Progenitor cell of endocrine pancreas (in vitro differentiated cells): Measurements from ENCODE around the gene WDR31. TPM values are rescaled to one million over a fixed set of nuclear protein-coding genes. Genes with fewer than 3 reads are reported as not detected.

Experiments used
- DNase-seq: peaks from one replicate; pipeline ENCODE4 v3.0.0; 2021; ENCODE audit warnings: low spot score; ENCODE audit not compliant: unreplicated experiment
- H3K27ac Mint-ChIP-seq: 2 replicates; pipeline ENCODE4 v1.8.0; 2021; ENCODE audit warnings: mild to moderate bottlenecking, moderate library complexity, mixed read lengths
- H3K27me3 Mint-ChIP-seq: 2 replicates; pipeline ENCODE4 v1.8.0; 2021; ENCODE audit warnings: mixed read lengths
- H3K36me3 Mint-ChIP-seq: 2 replicates; pipeline ENCODE4 v1.8.0; 2022; ENCODE audit warnings: mixed read lengths; ENCODE audit not compliant: insufficient read depth
- H3K4me1 Mint-ChIP-seq: 2 replicates; pipeline ENCODE4 v1.8.0; 2021; ENCODE audit warnings: low read depth, mixed read lengths
- H3K4me3 Mint-ChIP-seq: 2 replicates; pipeline ENCODE4 v1.8.0; 2021; ENCODE audit warnings: low read depth, mild to moderate bottlenecking, moderate library complexity, mixed read lengths
- H3K9me3 Mint-ChIP-seq: 2 replicates; pipeline ENCODE4 v1.8.0; 2021; ENCODE audit warnings: low read depth, mixed read lengths
- total RNA-seq: library from RNA; stranded (reverse); gene quantifications from 2 replicates; pipeline ENCODE4 v1.2.1, GENCODE V29; 2021
- TF ChIP-seq, protein P1 (sequence below): fragments of 200-600 bp; sonication (generic); IDR thresholded peaks from one replicate; pipeline ENCODE4 v1.5.0; 2021; ENCODE audit warnings: antibody characterized with exemption, mild to moderate bottlenecking; ENCODE audit not compliant: unreplicated experiment

The WDR31 gene
- total RNA-seq, 1 donor from 2014 or later = 5.7 TPM

DNA sequence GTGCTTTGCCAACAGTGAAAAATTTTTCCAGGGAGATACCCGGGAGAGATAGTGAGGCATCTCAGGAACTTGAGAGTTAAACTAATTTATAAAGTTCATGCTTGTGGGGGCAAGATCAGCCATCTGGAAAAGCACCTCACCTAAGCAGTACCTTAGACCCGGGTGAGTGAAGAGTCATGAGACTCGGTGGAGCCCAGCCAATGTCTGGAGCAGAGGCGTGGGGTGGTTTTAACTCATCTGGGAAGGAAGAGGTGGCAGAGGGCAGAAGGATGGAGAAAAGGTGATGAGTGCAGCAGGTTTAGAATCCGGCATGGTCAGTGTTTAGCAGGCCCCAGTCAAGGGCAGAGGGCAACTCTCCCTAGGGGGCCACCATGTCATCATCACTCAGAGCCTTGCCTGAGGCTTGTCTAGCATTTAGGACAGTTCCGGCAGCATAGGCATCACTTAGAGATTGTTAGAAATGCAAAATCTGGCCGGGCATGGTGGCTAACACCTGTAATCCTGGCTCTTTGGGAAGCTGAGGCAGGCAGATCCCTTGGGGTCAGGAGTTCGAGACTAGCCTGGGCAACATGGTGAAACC, 32.6 kb downstream of the WDR31 start:
- H3K4me1 Mint-ChIP-seq = peaks cover 7% of the 10 kb centered on the region
- no peaks in the 10 kb centered on the region for H3K36me3 Mint-ChIP-seq
- H3K27ac Mint-ChIP-seq = no peak overlapping the region
- no peak for DNase-seq
- TF ChIP-seq, protein P1, sequence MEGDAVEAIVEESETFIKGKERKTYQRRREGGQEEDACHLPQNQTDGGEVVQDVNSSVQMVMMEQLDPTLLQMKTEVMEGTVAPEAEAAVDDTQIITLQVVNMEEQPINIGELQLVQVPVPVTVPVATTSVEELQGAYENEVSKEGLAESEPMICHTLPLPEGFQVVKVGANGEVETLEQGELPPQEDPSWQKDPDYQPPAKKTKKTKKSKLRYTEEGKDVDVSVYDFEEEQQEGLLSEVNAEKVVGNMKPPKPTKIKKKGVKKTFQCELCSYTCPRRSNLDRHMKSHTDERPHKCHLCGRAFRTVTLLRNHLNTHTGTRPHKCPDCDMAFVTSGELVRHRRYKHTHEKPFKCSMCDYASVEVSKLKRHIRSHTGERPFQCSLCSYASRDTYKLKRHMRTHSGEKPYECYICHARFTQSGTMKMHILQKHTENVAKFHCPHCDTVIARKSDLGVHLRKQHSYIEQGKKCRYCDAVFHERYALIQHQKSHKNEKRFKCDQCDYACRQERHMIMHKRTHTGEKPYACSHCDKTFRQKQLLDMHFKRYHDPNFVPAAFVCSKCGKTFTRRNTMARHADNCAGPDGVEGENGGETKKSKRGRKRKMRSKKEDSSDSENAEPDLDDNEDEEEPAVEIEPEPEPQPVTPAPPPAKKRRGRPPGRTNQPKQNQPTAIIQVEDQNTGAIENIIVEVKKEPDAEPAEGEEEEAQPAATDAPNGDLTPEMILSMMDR = no peak
- H3K27me3 Mint-ChIP-seq = no peaks in the 10 kb centered on the region
- H3K9me3 Mint-ChIP-seq = no peaks in the 10 kb centered on the region
- no peak overlapping the region for H3K4me3 Mint-ChIP-seq

DNA sequence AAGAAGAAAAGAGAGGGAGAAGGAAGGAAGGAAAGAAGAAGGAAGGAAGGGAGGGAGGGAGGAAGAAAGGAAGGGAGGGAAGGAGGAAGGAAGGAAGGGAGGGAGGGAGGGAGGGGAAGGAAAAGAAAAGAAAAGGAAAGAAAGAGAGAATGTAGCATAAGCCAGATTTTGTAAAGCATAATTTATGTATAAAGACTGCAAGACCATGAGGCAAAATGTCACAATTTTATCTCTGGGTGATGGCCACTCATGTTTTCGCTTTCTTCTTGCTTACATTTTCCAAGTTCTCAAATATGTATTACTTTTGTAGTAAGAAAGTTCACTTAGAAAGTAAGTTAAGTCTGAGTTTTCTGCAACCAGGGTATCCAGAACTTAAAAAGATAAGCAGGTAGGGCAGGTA, 33.5 kb downstream of the WDR31 start:
- H3K4me3 Mint-ChIP-seq = no peak overlapping the region

DNA sequence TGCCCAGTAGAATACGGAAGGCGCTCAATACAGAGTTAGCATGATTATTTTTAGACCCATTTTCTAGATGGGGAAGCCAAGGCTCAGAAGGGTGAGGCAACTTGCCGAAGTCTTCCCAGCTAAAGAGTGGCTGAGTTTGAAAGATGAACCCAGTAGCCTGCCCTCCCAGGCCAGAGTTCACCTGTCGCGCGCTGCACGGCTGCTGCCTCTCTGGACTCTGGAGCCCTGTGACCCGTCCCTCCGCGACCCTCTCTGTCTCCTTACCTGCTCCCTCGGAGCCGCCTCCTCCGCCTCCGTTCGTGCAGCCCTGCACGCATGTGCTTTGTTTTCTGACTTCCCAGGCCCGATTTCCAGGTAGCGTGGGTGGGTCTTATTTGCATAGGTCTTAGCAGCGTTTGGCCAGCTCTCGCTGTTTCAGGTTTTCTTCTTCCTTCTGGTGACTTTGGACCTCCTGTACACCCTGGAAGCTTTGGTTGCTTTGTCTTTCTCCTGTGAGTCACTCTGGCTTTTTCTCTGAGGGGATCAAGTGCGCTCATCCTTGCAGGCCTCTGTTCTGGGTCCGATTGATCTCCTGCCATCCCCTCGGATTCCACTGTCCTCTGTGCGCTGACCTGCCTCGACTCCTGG, 37.2 kb downstream of the WDR31 start, which contains the start of gene RNF183:
TSS of gene RNF183 (minus strand) at position 585 of the 627 bp plus-strand sequence. CDS start 5,192 bp downstream, outside the sequence.
- peak within 1 kb of the TSS; percentile 44 for H3K27ac Mint-ChIP-seq

More for the DNA sequence above, 33.5 kb downstream of the WDR31 start:
- no peak for DNase-seq
- no peaks in the 10 kb centered on the region for H3K9me3 Mint-ChIP-seq
- H3K27me3 Mint-ChIP-seq = peaks cover 3% of the 10 kb centered on the region
- TF ChIP-seq, protein P1 = no peak
- H3K36me3 Mint-ChIP-seq = no peaks in the 10 kb centered on the region
- H3K4me1 Mint-ChIP-seq = peaks cover 7% of the 10 kb centered on the region
- H3K27ac Mint-ChIP-seq = no peak overlapping the region

DNA sequence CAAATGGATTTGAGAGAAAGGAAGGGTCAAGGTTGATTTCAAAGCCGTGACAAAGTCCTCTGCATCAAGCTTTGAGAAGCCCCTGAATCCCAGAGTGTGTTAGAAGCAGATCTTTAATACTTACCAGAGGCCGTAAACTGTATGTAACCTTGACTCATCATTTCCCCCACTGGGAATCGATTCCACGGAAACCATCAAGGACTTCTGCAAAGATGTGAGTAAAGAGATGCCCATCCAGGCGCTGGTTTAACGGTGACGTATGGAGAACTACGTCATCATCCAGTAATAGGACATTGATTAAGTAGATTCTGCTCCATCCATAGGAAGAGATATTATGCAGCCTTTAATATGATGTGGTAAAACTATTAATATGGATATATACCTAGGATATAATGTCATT, 38.5 kb downstream of the WDR31 start:
- peaks cover 6% of the 10 kb centered on the region for H3K4me1 Mint-ChIP-seq
- TF ChIP-seq, protein P1 = no peak
- H3K36me3 Mint-ChIP-seq = no peaks in the 10 kb centered on the region
- H3K27ac Mint-ChIP-seq = no peak overlapping the region
- H3K4me3 Mint-ChIP-seq = no peak overlapping the region
- no peak for DNase-seq
- no peaks in the 10 kb centered on the region for H3K9me3 Mint-ChIP-seq
- peaks cover 7% of the 10 kb centered on the region for H3K27me3 Mint-ChIP-seq

More for the DNA sequence above, 37.2 kb downstream of the WDR31 start, which contains the start of gene RNF183:
- H3K27me3 Mint-ChIP-seq = peaks cover 7% of the 10 kb centered on the region
- no peaks in the 10 kb centered on the region for H3K9me3 Mint-ChIP-seq
- TF ChIP-seq, protein P1 = no peak
- peak within 1 kb of the TSS; percentile 27 for H3K4me3 Mint-ChIP-seq
- no peak for DNase-seq
- peaks cover 6% of the 10 kb centered on the region for H3K4me1 Mint-ChIP-seq
- no peaks in the 10 kb centered on the region for H3K36me3 Mint-ChIP-seq

DNA sequence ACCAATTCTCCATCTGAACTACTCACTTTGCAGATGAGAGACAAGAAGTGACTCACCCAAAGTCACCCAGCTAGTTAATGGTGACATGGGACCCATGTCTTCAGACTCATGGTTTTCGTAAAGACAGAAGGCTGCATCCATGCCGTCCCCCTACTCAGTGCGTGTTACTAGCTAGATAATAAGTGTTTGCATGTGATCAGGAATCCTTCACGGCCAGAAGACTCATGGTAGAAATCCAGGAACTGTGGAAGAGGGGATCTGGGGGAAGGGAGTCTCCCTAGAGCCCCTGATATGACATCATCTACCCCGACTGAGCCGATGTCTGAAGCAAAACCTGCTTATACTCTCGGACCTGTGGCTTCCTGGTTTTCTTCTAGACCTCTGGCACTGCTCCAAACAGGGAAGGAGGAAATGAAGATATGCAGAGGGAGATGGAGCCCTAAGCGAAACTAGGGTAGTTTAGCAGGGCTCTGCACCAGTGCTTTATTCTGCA, 40.2 kb downstream of the WDR31 start:
- no peak for DNase-seq
- Mint-ChIP-seq H3K9me3 (no peaks in the 10 kb centered on the region), H3K4me3 (no peak overlapping the region), H3K27me3 (peaks cover 7% of the 10 kb centered on the region), H3K4me1 (peaks cover 6% of the 10 kb centered on the region), H3K27ac (no peak overlapping the region), H3K36me3 (no peaks in the 10 kb centered on the region)
- TF ChIP-seq, protein P1 = no peak
